PC-3 (cell line): Measurements from ENCODE around the gene FMNL2.

Experiments
- CTCF ChIP-seq: fragments of 300-600 bp; sonication (generic); conservative IDR thresholded peaks from 2 replicates; pipeline ENCODE4 v1.5.1; 2017; ENCODE audit warnings: antibody characterized with exemption, low read depth, mild to moderate bottlenecking, low read length
- EZH2phosphoT487 ChIP-seq: fragments of 300-600 bp; sonication (generic); IDR thresholded peaks from 2 replicates; pipeline ENCODE4 v1.6.1; 2018; ENCODE audit warnings: mild to moderate bottlenecking, antibody characterized with exemption, low read length, borderline replicate concordance

GRCh38 chr2:152450176-152450575, 115.2 kb downstream of the FMNL2 start:
- TF ChIP-seq CTCF, result no peak
- TF ChIP-seq EZH2phosphoT487, result no peak
